Astrocyte (in vitro differentiated cells and primary cell): ENCODE measurements around the gene KCTD21. TPM values are rescaled to one million over a fixed set of nuclear protein-coding genes. Genes with fewer than 3 reads are reported as not detected.

Source experiments
- DNase-seq: peaks from one replicate; pipeline ENCODE4 v3.0.0-alpha.2; 2010; ENCODE audit warnings: low read depth
- FAIRE-seq: peaks from 2 replicates; lab custom pipeline; 2011; peaks lifted over from hg19 to GRCh38; lab: Jason Lieb, UNC
- H2AFZ ChIP-seq: 2 replicates; pipeline ENCODE4 v1.6.0; 2012; ENCODE audit warnings: low read depth, low read length, inconsistent platforms
- H3K27ac ChIP-seq: 2 replicates; pipeline ENCODE4 v1.5.1; 2011; ENCODE audit warnings: low read depth, low read length, inconsistent platforms
- H3K27me3 ChIP-seq: 2 replicates; pipeline ENCODE4 v1.6.0; 2011; ENCODE audit warnings: low read length, inconsistent platforms; ENCODE audit not compliant: insufficient read depth
- H3K36me3 ChIP-seq: 2 replicates; pipeline ENCODE4 v1.5.1; 2011; ENCODE audit warnings: low read length, inconsistent platforms; ENCODE audit not compliant: insufficient read depth
- H3K4me1 ChIP-seq: 2 replicates; pipeline ENCODE4 v1.5.1; 2011; ENCODE audit warnings: low read length, inconsistent platforms; ENCODE audit not compliant: insufficient read depth
- H3K4me2 ChIP-seq: 2 replicates; pipeline ENCODE4 v1.6.0; 2012; ENCODE audit warnings: low read length, inconsistent platforms
- H3K4me3 ChIP-seq: 2 replicates; pipeline ENCODE4 v1.5.1; 2011; ENCODE audit warnings: low read depth, mild to moderate bottlenecking, low read length, inconsistent platforms; ENCODE audit not compliant: insufficient read depth
- H3K79me2 ChIP-seq: 2 replicates; pipeline ENCODE4 v1.6.0; 2012; ENCODE audit warnings: mild to moderate bottlenecking, low read length, inconsistent platforms; ENCODE audit not compliant: insufficient read depth
- H3K9ac ChIP-seq: 2 replicates; pipeline ENCODE4 v1.6.0; 2012; ENCODE audit warnings: mild to moderate bottlenecking, low read length, inconsistent platforms
- H3K9me3 ChIP-seq: 2 replicates; pipeline ENCODE4 v1.5.1; 2012; ENCODE audit warnings: low read depth, mild to moderate bottlenecking, low read length, inconsistent platforms; ENCODE audit not compliant: insufficient read depth
- H4K20me1 ChIP-seq: 2 replicates; pipeline ENCODE4 v1.6.0; 2012; ENCODE audit warnings: low read length, inconsistent platforms; ENCODE audit not compliant: insufficient read depth
- H3K27ac Mint-ChIP-seq: one replicate; pipeline ENCODE4 v1.8.0; 2021; ENCODE audit warnings: mild to moderate bottlenecking, mixed read lengths; ENCODE audit not compliant: unreplicated experiment
- H3K27me3 Mint-ChIP-seq: one replicate; pipeline ENCODE4 v1.8.0; 2021; ENCODE audit warnings: low read depth, mixed read lengths; ENCODE audit not compliant: unreplicated experiment
- H3K36me3 Mint-ChIP-seq: one replicate; pipeline ENCODE4 v1.8.0; 2021; ENCODE audit warnings: low read depth, mixed read lengths; ENCODE audit not compliant: unreplicated experiment
- H3K4me1 Mint-ChIP-seq: one replicate; pipeline ENCODE4 v1.8.0; 2021; ENCODE audit warnings: low read depth, mixed read lengths; ENCODE audit not compliant: unreplicated experiment
- H3K4me3 Mint-ChIP-seq: one replicate; pipeline ENCODE4 v1.8.0; 2021; ENCODE audit warnings: mild to moderate bottlenecking, moderate library complexity, mixed read lengths; ENCODE audit not compliant: unreplicated experiment
- H3K9me3 Mint-ChIP-seq: one replicate; pipeline ENCODE4 v1.8.0; 2021; ENCODE audit warnings: mild to moderate bottlenecking, mixed read lengths; ENCODE audit not compliant: unreplicated experiment
- EZH2 ChIP-seq: IDR thresholded peaks from 2 replicates; pipeline ENCODE4 v1.6.1; 2012; ENCODE audit warnings: mild to moderate bottlenecking, low read length, inconsistent platforms; ENCODE audit not compliant: insufficient read depth
- total RNA-seq: library from RNA; stranded (reverse); gene quantifications from 2 replicates; pipeline ENCODE4 v1.2.1, GENCODE V29; 2021
- TF ChIP-seq, protein P1 (sequence below): IDR thresholded peaks from 2 replicates; pipeline ENCODE4 v1.5.1; 2011; ENCODE audit warnings: low read depth, mild to moderate bottlenecking, inconsistent platforms, low read length, moderate library complexity; ENCODE audit not compliant: insufficient read depth

Gene KCTD21
- total RNA-seq, 1 donor from 2014 or later: 14.0 TPM

DNA sequence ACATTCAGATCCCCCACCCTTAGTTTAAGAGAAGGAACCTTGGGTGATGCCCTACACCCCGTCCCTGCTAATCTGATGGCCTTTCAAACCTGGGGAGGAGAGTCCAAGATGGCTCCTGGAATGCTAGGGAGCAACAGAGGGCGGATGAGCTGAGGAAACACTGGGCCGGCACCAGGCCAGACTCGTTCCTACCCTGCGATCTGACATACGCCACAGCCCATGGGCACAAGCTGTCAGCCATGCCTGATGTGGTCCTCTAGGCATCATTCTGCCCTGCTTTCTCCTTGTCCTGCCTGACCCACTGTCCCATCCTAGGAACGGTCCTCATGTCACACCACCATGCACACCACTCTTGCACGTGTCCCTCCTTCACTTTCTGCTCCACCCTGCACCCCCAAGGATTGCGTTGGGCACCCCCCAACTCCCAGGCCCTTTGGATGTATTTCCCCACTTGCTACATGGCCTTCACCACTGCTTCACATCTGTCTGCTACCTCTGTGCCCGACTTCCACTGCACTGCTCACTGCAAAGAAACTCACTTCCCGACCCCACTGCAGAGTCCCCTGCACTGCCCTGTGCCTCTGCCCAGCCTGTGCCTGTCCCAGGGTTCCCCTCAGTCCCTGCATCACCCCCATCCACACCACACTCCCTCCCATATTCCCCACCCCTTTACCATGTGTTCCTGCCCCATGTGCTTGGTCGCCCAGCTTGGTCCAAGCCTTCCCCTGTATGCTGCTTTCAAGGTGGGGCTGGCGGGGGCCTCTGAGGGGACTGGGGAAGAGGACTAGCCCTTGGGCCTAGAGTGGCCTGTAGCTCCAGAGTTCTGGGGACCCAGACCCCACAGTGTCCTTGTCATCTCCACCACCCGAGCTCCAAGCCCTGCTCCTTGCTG is 29.5 kb upstream of the KCTD21 start:
- TF ChIP-seq, protein P1, sequence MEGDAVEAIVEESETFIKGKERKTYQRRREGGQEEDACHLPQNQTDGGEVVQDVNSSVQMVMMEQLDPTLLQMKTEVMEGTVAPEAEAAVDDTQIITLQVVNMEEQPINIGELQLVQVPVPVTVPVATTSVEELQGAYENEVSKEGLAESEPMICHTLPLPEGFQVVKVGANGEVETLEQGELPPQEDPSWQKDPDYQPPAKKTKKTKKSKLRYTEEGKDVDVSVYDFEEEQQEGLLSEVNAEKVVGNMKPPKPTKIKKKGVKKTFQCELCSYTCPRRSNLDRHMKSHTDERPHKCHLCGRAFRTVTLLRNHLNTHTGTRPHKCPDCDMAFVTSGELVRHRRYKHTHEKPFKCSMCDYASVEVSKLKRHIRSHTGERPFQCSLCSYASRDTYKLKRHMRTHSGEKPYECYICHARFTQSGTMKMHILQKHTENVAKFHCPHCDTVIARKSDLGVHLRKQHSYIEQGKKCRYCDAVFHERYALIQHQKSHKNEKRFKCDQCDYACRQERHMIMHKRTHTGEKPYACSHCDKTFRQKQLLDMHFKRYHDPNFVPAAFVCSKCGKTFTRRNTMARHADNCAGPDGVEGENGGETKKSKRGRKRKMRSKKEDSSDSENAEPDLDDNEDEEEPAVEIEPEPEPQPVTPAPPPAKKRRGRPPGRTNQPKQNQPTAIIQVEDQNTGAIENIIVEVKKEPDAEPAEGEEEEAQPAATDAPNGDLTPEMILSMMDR: no peak
- no peak for TF ChIP-seq EZH2
- peak overlapping the region; percentile 6 for H3K27ac Mint-ChIP-seq
- no peaks in the 10 kb centered on the region for H3K27me3 ChIP-seq
- peaks cover 11% of the 10 kb centered on the region for H4K20me1 ChIP-seq
- H3K4me3 Mint-ChIP-seq: peak overlapping the region; percentile 54
- H3K4me2 ChIP-seq: no peak overlapping the region
- H3K27ac ChIP-seq: no peak overlapping the region
- H2AFZ ChIP-seq: no peak overlapping the region
- no peak for DNase-seq
- H3K36me3 Mint-ChIP-seq: peaks cover 37% of the 10 kb centered on the region
- FAIRE-seq: no peak
- H3K4me3 ChIP-seq: no peak overlapping the region
- no peaks in the 10 kb centered on the region for H3K4me1 ChIP-seq
- peaks cover 4% of the 10 kb centered on the region for H3K36me3 ChIP-seq
- H3K9me3 Mint-ChIP-seq: peaks cover 4% of the 10 kb centered on the region
- H3K9ac ChIP-seq: no peak overlapping the region
- H3K27me3 Mint-ChIP-seq: no peaks in the 10 kb centered on the region
- peaks cover 4% of the 10 kb centered on the region for H3K4me1 Mint-ChIP-seq
- H3K9me3 ChIP-seq: no peaks in the 10 kb centered on the region
- H3K79me2 ChIP-seq: peaks cover 10% of the 10 kb centered on the region

DNA sequence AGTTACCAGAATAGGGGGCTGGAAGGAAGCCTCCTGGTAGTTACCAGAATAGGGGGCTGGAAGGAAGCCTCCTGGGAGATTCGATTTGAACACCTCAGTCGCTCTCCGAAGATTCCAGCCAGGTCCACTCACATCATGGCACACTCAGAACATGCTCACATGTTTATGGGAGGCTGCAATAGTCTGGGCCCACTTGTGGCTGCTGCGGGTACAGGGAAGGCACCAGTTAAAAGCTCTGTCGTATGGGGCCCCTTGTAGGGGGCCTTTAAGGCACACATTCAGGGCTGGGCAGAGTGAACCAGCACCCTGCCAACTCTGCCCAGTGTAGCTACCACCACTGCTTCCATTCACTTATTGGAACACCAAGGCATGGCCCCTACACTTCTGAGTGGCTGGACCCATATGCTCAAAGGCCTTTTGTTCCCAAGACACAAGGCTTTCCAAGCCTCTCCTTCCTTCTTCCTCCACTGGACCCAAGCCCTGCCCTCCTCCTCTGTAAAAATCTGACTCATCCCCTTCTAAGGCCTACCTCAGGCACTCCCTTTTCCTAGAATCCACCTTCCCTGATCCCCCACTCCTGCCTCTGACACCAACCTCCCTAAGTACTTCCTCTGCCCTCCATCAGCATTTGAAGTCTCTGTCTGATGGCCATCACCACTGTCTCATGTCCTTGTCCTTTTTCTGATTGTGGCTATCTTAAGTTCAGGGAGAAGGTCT is 28.3 kb upstream of the KCTD21 start:
- H3K27me3 ChIP-seq: no peaks in the 10 kb centered on the region
- H3K4me2 ChIP-seq: no peak overlapping the region
- Mint-ChIP-seq H3K36me3 (peaks cover 38% of the 10 kb centered on the region), H3K4me1 (peaks cover 9% of the 10 kb centered on the region), H3K27ac (no peak overlapping the region), H3K27me3 (no peaks in the 10 kb centered on the region), H3K4me3 (no peak overlapping the region), H3K9me3 (peaks cover 4% of the 10 kb centered on the region)
- H3K27ac ChIP-seq: no peak overlapping the region
- TF ChIP-seq, protein P1: no peak
- no peak for TF ChIP-seq EZH2
- peaks cover 21% of the 10 kb centered on the region for H4K20me1 ChIP-seq
- H3K79me2 ChIP-seq: peaks cover 17% of the 10 kb centered on the region
- no peak for FAIRE-seq
- DNase-seq: no peak
- H2AFZ ChIP-seq: no peak overlapping the region
- no peak overlapping the region for H3K9ac ChIP-seq
- no peaks in the 10 kb centered on the region for H3K4me1 ChIP-seq
- H3K36me3 ChIP-seq: peaks cover 4% of the 10 kb centered on the region
- no peaks in the 10 kb centered on the region for H3K9me3 ChIP-seq
- H3K4me3 ChIP-seq: no peak overlapping the region
